GM19035 (cell line): ENCODE measurements around the gene NPAS2.

Experiments
- ATAC-seq: cut with Tn5 transposase; IDR thresholded peaks from one replicate; pipeline ENCODE4 v1.9.1; 2021; ENCODE audit not compliant: unreplicated experiment

NPAS2 gene

GRCh38 chr2:100964222-100964621, 144.3 kb downstream of the NPAS2 start:
- ATAC-seq = no peak

- no peak for ATAC-seq
These were observed 144.8 kb downstream of the NPAS2 start for GRCh38 chr2:100964681-100965169.

GRCh38 chr2:100965596-100965995, 145.7 kb downstream of the NPAS2 start:
- ATAC-seq = no peak

GRCh38 chr2:100967716-100968115, 147.8 kb downstream of the NPAS2 start:
- no peak for ATAC-seq

GRCh38 chr2:100968146-100969145, 148.5 kb downstream of the NPAS2 start:
- ATAC-seq = no peak

GRCh38 chr2:100969998-100970397, 150.1 kb downstream of the NPAS2 start:
- no peak for ATAC-seq

- no peak for ATAC-seq
These were observed 151.3 kb downstream of the NPAS2 start for GRCh38 chr2:100971221-100971620.

GRCh38 chr2:100972452-100972851, 152.5 kb downstream of the NPAS2 start:
- ATAC-seq = no peak

GRCh38 chr2:100974712-100975520, 155.0 kb downstream of the NPAS2 start:
- ATAC-seq = no peak

- no peak for ATAC-seq
These were observed 155.5 kb downstream of the NPAS2 start for GRCh38 chr2:100975521-100975785.

GRCh38 chr2:100976061-100976460, 156.1 kb downstream of the NPAS2 start:
- ATAC-seq = no peak

GRCh38 chr2:100976645-100977391, 156.9 kb downstream of the NPAS2 start:
- ATAC-seq = peak; percentile 75

GRCh38 chr2:100977511-100977910, 157.6 kb downstream of the NPAS2 start:
- no peak for ATAC-seq

GRCh38 chr2:100978582-100979191, 158.7 kb downstream of the NPAS2 start:
- ATAC-seq = no peak

- no peak for ATAC-seq
These were observed 160.1 kb downstream of the NPAS2 start for GRCh38 chr2:100980046-100980445.

- ATAC-seq = no peak
These were observed 161.1 kb downstream of the NPAS2 start for GRCh38 chr2:100981011-100981410.

GRCh38 chr2:100982431-100982861, 162.5 kb downstream of the NPAS2 start:
- ATAC-seq = no peak

GRCh38 chr2:100983201-100983600, 163.3 kb downstream of the NPAS2 start:
- no peak for ATAC-seq

GRCh38 chr2:100983684-100984310, 163.9 kb downstream of the NPAS2 start:
- ATAC-seq = no peak

GRCh38 chr2:100984892-100985307, 165.0 kb downstream of the NPAS2 start:
- no peak for ATAC-seq
